Endodermal cell (in vitro differentiated cells): ENCODE measurements around the gene TPP1. TPM values are rescaled to one million over a fixed set of nuclear protein-coding genes. Genes with fewer than 3 reads are reported as not detected.

Experiments
- DNase-seq: peaks from one replicate; pipeline ENCODE4 v3.0.0-alpha.2; 2017
- H3K27ac ChIP-seq: 2 replicates; pipeline ENCODE4 v1.5.1; 2013; ENCODE audit warnings: mild to moderate bottlenecking, low read depth, low read length, moderate library complexity
- H3K27me3 ChIP-seq: 2 replicates; pipeline ENCODE4 v1.6.1; 2013; ENCODE audit warnings: mild to moderate bottlenecking, low read length, moderate library complexity; ENCODE audit not compliant: insufficient read depth, control insufficient read depth, poor library complexity, severe bottlenecking
- H3K36me3 ChIP-seq: 2 replicates; pipeline ENCODE4 v1.7.0; 2013; ENCODE audit warnings: mild to moderate bottlenecking, low read length, moderate library complexity; ENCODE audit not compliant: control insufficient read depth, insufficient read depth
- H3K4me1 ChIP-seq: one replicate; pipeline ENCODE4 v1.7.0; 2013; ENCODE audit warnings: low read length; ENCODE audit not compliant: control insufficient read depth, insufficient read depth
- H3K4me3 ChIP-seq: 2 replicates; pipeline ENCODE4 v1.5.1; 2013; ENCODE audit warnings: mild to moderate bottlenecking, low read length, moderate library complexity
- H3K9ac ChIP-seq: 2 replicates; pipeline ENCODE4 v1.6.1; 2013; ENCODE audit warnings: mild to moderate bottlenecking, low read length, moderate library complexity; ENCODE audit not compliant: poor library complexity, severe bottlenecking; ENCODE audit errors: extremely low read depth
- H3K9me3 ChIP-seq: 2 replicates; pipeline ENCODE4 v1.6.1; 2013; ENCODE audit warnings: mild to moderate bottlenecking, low read length, moderate library complexity; ENCODE audit not compliant: control insufficient read depth
- H3K27ac Mint-ChIP-seq: 2 replicates; pipeline ENCODE4 v1.8.0; 2020; ENCODE audit warnings: mixed read lengths
- H3K27me3 Mint-ChIP-seq: 2 replicates; pipeline ENCODE4 v1.8.0; 2021; ENCODE audit warnings: mild to moderate bottlenecking, mixed read lengths; ENCODE audit not compliant: insufficient read depth
- H3K36me3 Mint-ChIP-seq: 2 replicates; pipeline ENCODE4 v1.8.0; 2020; ENCODE audit warnings: low read depth, mixed read lengths
- H3K4me1 Mint-ChIP-seq: 2 replicates; pipeline ENCODE4 v1.8.0; 2020; ENCODE audit warnings: mixed read lengths
- H3K4me3 Mint-ChIP-seq: 2 replicates; pipeline ENCODE4 v1.8.0; 2020; ENCODE audit warnings: mild to moderate bottlenecking, moderate library complexity, mixed read lengths
- H3K9me3 Mint-ChIP-seq: 2 replicates; pipeline ENCODE4 v1.8.0; 2020; ENCODE audit warnings: mild to moderate bottlenecking, mixed read lengths
- WGBS, 2 experiments: methylation state at CpG; one replicate each; pipeline versions ENCODE4 v1.1.5 to v1.1.7; 2013; ENCODE audit warnings: missing lambda C conversion rate in 2 of 2, mixed read lengths in 1 of 2; ENCODE audit not compliant: insufficient coverage in 1 of 2, insufficient read length in 1 of 2; 5-methylcytosine and 5-hydroxymethylcytosine counted together
- total RNA-seq, 2 donors: library from RNA; stranded (reverse); fragmentation: NEBNext Ultra II Directional in 1 of 2; extraction: Animal tissue kit (Norgen Biotek cat#: 25700) in 1 of 2; gene quantifications; 2 replicates in 1 of 2; 3 replicates in 1 of 2; pipeline ENCODE4 v1.2.1, GENCODE V29; 2021
- TF ChIP-seq, protein P1 (sequence below): fragments of 200-600 bp; sonication (generic); conservative IDR thresholded peaks from 2 replicates; pipeline ENCODE4 v1.5.0; 2021; ENCODE audit warnings: antibody characterized with exemption, mild to moderate bottlenecking

The TPP1 gene
- total RNA-seq, 2 donors from 2014 or later, result 68.3 to 71.0 TPM

DNA sequence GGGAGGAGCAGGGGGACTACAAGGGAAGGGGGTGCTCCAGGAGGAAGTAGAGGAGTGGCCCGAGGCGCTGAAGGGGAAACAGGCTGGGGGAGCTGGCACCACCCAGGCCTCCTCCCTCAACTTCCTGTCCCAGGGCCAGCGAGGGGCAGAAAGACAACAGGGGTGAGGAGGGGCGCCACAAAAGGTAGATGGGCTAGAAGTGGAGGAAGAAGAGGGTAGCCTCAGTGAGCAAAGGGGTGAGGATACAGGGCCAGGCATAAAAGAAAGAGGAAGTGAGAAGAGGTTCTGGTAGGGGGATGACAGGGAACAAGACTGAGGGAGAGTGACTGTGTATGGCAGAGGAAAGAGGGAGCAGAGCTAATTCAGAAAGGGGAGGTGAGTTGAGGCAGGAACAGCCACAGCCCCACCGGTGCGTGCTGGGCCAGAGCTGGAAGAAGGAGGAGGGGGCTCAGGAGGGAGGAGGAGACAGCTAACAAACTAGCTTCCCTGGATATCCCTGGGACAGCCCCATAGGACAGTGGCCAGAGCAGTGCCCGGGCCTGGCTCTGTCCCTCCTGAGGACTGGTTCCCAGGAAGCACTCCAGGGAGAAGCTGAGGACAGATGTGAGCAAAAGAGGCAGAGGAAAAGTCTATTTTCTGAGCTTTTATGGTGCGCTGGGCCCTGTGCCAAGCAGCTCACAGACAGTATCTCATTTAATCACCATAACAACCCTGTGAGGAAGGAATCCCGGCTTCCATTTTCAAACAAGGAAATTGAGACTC, 27.9 kb upstream of the TPP1 start:
- DNase-seq, result peak; percentile 53
- H3K27me3 Mint-ChIP-seq, result no peaks in the 10 kb centered on the region
- no peaks in the 10 kb centered on the region for H3K36me3 Mint-ChIP-seq
- no peaks in the 10 kb centered on the region for H3K4me1 ChIP-seq
- 59 to 79% methylated on average over 6 to 8 of the region's 9 CpGs for WGBS, 2 experiments
- H3K4me1 Mint-ChIP-seq, result no peaks in the 10 kb centered on the region
- no peak overlapping the region for H3K27ac Mint-ChIP-seq
- no peak overlapping the region for H3K4me3 Mint-ChIP-seq
- no peak overlapping the region for H3K27ac ChIP-seq
- peaks cover 3% of the 10 kb centered on the region for H3K36me3 ChIP-seq
- no peak overlapping the region for H3K4me3 ChIP-seq
- TF ChIP-seq, protein P1, sequence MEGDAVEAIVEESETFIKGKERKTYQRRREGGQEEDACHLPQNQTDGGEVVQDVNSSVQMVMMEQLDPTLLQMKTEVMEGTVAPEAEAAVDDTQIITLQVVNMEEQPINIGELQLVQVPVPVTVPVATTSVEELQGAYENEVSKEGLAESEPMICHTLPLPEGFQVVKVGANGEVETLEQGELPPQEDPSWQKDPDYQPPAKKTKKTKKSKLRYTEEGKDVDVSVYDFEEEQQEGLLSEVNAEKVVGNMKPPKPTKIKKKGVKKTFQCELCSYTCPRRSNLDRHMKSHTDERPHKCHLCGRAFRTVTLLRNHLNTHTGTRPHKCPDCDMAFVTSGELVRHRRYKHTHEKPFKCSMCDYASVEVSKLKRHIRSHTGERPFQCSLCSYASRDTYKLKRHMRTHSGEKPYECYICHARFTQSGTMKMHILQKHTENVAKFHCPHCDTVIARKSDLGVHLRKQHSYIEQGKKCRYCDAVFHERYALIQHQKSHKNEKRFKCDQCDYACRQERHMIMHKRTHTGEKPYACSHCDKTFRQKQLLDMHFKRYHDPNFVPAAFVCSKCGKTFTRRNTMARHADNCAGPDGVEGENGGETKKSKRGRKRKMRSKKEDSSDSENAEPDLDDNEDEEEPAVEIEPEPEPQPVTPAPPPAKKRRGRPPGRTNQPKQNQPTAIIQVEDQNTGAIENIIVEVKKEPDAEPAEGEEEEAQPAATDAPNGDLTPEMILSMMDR, result no peak
- H3K27me3 ChIP-seq, result no peaks in the 10 kb centered on the region
- H3K9me3 ChIP-seq, result no peaks in the 10 kb centered on the region
- H3K9me3 Mint-ChIP-seq, result no peaks in the 10 kb centered on the region
- H3K9ac ChIP-seq, result no peak overlapping the region

DNA sequence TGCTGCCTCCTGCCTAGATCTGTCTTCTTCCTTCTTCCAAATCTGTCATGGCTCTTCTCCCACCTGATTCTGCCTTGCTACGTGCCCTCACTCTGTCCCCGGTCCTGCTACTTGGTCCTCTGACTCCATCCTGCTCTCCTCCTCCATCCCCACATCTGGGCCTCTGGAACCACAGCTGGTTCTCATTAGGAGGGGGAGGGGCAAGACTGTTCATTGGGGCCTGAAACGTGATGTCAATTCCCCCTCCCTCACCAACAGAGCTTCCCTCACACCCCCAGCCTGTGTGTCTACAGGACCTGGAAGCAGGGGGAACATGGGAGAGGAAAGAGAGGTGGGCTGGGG, 27.3 kb upstream of the TPP1 start:
- H3K27ac Mint-ChIP-seq, result no peak overlapping the region
- no peaks in the 10 kb centered on the region for H3K27me3 ChIP-seq
- H3K9ac ChIP-seq, result no peak overlapping the region
- H3K9me3 ChIP-seq, result no peaks in the 10 kb centered on the region
- H3K4me3 Mint-ChIP-seq, result no peak overlapping the region
- H3K4me1 ChIP-seq, result no peaks in the 10 kb centered on the region
- peaks cover 3% of the 10 kb centered on the region for H3K36me3 ChIP-seq
- H3K36me3 Mint-ChIP-seq, result no peaks in the 10 kb centered on the region
- WGBS, 2 experiments, result 78% methylated on average over 2 of the region's 3 CpGs; no CpG with 5 or more reads in 1 of the 2 experiments
- TF ChIP-seq, protein P1, result no peak
- no peaks in the 10 kb centered on the region for H3K9me3 Mint-ChIP-seq
- no peak overlapping the region for H3K27ac ChIP-seq
- no peaks in the 10 kb centered on the region for H3K4me1 Mint-ChIP-seq
- peak; percentile 47 for DNase-seq
- no peak overlapping the region for H3K4me3 ChIP-seq
- H3K27me3 Mint-ChIP-seq, result no peaks in the 10 kb centered on the region

DNA sequence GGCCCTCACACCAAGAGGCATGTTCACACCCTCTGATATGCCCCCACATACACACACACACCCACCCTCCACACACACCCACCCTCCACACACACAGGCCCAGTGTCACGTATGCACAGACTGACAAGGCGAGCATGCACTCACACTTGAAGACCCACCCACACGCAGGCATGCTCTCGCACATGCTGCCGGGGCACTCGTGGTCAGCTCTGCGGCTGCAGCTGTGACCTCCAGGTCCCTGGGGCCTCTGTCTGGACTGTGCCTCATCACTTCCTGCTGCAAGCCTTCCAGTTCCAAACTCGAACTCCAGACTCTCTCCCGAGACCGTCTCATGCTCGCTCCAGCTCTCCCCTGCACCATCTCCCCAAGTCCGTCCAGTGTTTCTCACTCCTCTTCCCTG, 26.8 kb upstream of the TPP1 start:
- no peaks in the 10 kb centered on the region for H3K27me3 Mint-ChIP-seq
- no peak overlapping the region for H3K4me3 Mint-ChIP-seq
- Histone ChIP-seq H3K27me3 (no peaks in the 10 kb centered on the region), H3K4me1 (no peaks in the 10 kb centered on the region), H3K9ac (no peak overlapping the region), H3K27ac (no peak overlapping the region), H3K4me3 (no peak overlapping the region), H3K9me3 (no peaks in the 10 kb centered on the region), H3K36me3 (peaks cover 3% of the 10 kb centered on the region)
- H3K4me1 Mint-ChIP-seq, result no peaks in the 10 kb centered on the region
- no peaks in the 10 kb centered on the region for H3K36me3 Mint-ChIP-seq
- H3K27ac Mint-ChIP-seq, result no peak overlapping the region
- DNase-seq, result peak; percentile 34
- TF ChIP-seq, protein P1, result no peak
- H3K9me3 Mint-ChIP-seq, result no peaks in the 10 kb centered on the region
- 94 to 96% methylated on average over 12 of the region's 12 CpGs for WGBS, 2 experiments
